Vagina (tissue), 2 donors: ENCODE measurements around the gene KRT33A. TPM values are rescaled to one million over a fixed set of nuclear protein-coding genes. Genes with fewer than 3 reads are reported as not detected.
A peak's percentile ranks its signal among the peaks of the same experiment; 100 is the strongest.

Experiments used
- DNase-seq, 2 donors: peaks; one replicate each; pipeline ENCODE4 v3.0.0-alpha.2; 2017; ENCODE audit errors: extremely low spot score in 2 of 2
- H3K27ac ChIP-seq: fragments of 200-600 bp; sonication (generic); one replicate; pipeline ENCODE4 v1.5.1; 2019
- H3K27me3 ChIP-seq: fragments of 200-600 bp; sonication (generic); one replicate; pipeline ENCODE4 v1.5.1; 2019
- H3K36me3 ChIP-seq, 2 donors: fragments of 200-600 bp; sonication (generic); one replicate each; pipeline ENCODE4 v1.5.1; 2017 to 2019
- H3K4me1 ChIP-seq: fragments of 200-600 bp; sonication (generic); one replicate; pipeline ENCODE4 v1.5.1; 2019
- H3K4me3 ChIP-seq, 2 donors: fragments of 200-600 bp; sonication (generic); 1 replicate in 1 of 2; 2 replicates in 1 of 2; pipeline ENCODE4 v1.5.1; 2016 to 2019
- H3K9me3 ChIP-seq: fragments of 200-600 bp; sonication (generic); one replicate; pipeline ENCODE4 v1.5.1; 2019
- POLR2A ChIP-seq, 2 donors: fragments of 450-650 bp; IDR thresholded peaks; one replicate each; pipeline ENCODE4 v1.6.1; 2017; ENCODE audit warnings: antibody characterized with exemption in 2 of 2, mild to moderate bottlenecking in 2 of 2, moderate library complexity in 2 of 2
- POLR2AphosphoS5 ChIP-seq, 2 donors: sonication (generic); formaldehyde crosslinking; IDR thresholded peaks; one replicate each; pipeline ENCODE4 v1.9.0; 2017; ENCODE audit warnings: antibody characterized with exemption in 2 of 2, mild to moderate bottlenecking in 2 of 2, low read depth in 1 of 2; ENCODE audit not compliant: insufficient read depth in 1 of 2
- intact Hi-C: fragments of 100-400 bp; cut with DNase I; formaldehyde crosslinking; loops from one replicate; pipeline ENCODE4 v1.15.1; 2023
- total RNA-seq: library from RNA; depleted of rRNA; stranded (reverse); fragments of >200 nt; gene quantifications from one replicate; pipeline ENCODE4 v1.2.3, GENCODE V29; 2016
- TF ChIP-seq, protein P1 (sequence below), 3 experiments: fragments of 450-650 bp in 2 of 3; fragments of 200-600 bp in 1 of 3; sonication (generic) in 1 of 3; IDR thresholded peaks; one replicate each; pipeline ENCODE4 v1.5.1; 2017 to 2019; ENCODE audit warnings: antibody characterized with exemption in 3 of 3, mild to moderate bottlenecking in 2 of 3, moderate library complexity in 2 of 3

KRT33A gene
- total RNA-seq, 1 donor from 2014 or later = 1.5 TPM

DNA sequence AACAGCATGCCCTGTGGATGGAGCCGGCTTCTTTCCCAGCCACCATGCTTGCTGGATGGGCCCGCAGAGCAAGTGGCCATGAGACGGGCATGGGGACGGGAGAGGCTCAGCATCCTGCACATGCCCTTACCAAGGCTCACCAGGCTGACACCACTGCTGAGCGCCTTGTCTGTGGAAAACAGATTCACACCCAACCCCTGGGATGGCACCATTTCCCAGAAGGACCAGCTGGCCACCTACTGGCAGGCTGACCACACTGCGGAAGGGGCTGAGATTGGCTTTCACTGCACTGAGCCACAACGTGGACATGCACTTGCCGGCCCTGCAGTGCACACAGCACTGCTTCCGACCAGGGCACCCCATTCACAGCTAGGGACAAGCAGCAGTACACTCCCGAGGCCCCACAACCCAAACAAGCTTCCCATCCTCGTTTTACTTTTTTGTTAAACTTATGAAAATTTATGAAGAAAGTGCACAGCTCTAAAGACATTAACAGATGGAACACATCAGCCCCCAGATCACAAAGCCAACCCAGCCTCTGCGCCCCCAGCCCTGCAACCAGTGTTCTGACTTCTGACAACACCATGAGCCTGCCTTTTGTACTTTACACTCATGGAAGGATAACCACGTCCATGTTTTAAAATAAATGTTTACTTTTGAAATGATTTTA lies 21.2 kb downstream of the KRT33A start:
- Histone ChIP-seq H3K27me3 (no peaks in the 10 kb centered on the region), H3K9me3 (no peaks in the 10 kb centered on the region), H3K36me3 (no peaks in the 10 kb centered on the region), H3K4me1 (peaks cover 2% of the 10 kb centered on the region), H3K4me3 (no peak overlapping the region), H3K27ac (no peak overlapping the region)
- intact Hi-C loops = no loop called here
- no peak for DNase-seq
- TF ChIP-seq POLR2A (IDR thresholded peaks at IDR 0.05) = no peak
- no peak for TF ChIP-seq POLR2AphosphoS5 (IDR thresholded peaks at IDR 0.05; ENCODE audit: insufficient read depth in 1 of 2, low read depth in 1 of 2)
- TF ChIP-seq, protein P1, sequence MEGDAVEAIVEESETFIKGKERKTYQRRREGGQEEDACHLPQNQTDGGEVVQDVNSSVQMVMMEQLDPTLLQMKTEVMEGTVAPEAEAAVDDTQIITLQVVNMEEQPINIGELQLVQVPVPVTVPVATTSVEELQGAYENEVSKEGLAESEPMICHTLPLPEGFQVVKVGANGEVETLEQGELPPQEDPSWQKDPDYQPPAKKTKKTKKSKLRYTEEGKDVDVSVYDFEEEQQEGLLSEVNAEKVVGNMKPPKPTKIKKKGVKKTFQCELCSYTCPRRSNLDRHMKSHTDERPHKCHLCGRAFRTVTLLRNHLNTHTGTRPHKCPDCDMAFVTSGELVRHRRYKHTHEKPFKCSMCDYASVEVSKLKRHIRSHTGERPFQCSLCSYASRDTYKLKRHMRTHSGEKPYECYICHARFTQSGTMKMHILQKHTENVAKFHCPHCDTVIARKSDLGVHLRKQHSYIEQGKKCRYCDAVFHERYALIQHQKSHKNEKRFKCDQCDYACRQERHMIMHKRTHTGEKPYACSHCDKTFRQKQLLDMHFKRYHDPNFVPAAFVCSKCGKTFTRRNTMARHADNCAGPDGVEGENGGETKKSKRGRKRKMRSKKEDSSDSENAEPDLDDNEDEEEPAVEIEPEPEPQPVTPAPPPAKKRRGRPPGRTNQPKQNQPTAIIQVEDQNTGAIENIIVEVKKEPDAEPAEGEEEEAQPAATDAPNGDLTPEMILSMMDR (IDR thresholded peaks at IDR 0.05) = peak in 2 of 3 experiments; percentile 3 to 46

DNA sequence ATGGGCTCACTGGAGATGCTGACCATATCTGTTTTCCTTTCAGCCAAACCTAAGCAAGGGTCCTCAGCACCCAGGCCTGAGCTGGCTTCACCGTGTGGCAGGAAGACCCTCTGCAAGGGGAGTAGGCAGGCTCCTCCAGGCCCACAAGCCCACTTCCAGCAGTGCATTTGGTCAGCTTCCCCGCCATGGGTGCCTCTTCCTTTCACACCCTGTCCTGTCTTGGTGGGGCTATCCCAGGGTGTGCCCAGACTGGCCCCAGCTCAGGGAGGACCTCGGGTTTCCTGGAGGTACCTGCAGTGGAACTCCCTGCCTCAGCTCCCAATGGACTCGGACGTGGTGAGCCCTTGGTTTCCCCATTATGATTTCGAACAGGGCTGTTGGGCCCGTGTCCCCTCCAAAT lies 22.4 kb downstream of the KRT33A start:
- no peaks in the 10 kb centered on the region for H3K36me3 ChIP-seq
- intact Hi-C loops = no loop called here
- TF ChIP-seq POLR2AphosphoS5 (IDR thresholded peaks at IDR 0.05; ENCODE audit: insufficient read depth in 1 of 2, low read depth in 1 of 2) = no peak
- TF ChIP-seq, protein P1 (IDR thresholded peaks at IDR 0.05) = no peak
- TF ChIP-seq POLR2A (IDR thresholded peaks at IDR 0.05) = no peak

DNA sequence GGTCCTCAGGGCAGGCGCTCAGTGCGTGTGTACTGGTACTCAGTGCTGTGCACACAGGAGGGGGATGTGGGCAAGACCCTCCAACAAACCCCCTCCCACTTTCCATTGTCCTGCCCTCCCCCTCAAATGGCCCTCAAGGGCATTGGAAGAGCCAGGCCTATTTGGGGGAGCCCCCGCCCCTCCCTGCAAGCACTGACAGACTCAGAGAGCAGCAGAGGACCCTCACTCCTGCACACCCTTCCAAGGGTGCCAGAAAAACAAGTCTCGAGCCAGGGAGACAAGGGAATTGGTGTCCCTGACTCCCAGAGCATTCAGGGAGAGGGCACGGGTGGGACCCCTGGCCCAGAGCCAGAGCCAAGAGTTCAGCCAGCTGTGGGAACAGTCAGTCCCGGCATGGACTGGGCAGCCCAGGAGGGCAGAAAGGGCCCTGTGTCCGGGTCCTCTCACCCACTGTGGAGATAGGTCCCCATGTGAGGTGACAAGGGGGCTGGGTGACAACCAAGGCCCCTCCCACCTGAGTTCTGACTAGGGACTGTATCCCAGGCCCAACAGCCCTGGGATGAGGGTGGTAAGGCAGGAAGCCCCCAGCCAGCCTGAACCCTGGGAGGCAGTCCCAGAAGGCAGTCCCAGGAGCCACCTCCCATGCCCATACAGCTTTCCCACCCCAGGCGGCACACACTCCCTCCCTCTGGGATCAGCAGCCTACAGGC lies 23.1 kb downstream of the KRT33A start:
- TF ChIP-seq, protein P1 (IDR thresholded peaks at IDR 0.05) = no peak
- TF ChIP-seq POLR2A (IDR thresholded peaks at IDR 0.05) (no peak), POLR2AphosphoS5 (IDR thresholded peaks at IDR 0.05; ENCODE audit: insufficient read depth in 1 of 2, low read depth in 1 of 2) (no peak)
- peak in 1 of 2 donors; percentile 80 for DNase-seq
- no peak overlapping the region for H3K4me3 ChIP-seq
- peaks cover 4% of the 10 kb centered on the region for H3K4me1 ChIP-seq
- no peak overlapping the region for H3K27ac ChIP-seq
- no peaks in the 10 kb centered on the region for H3K27me3 ChIP-seq
- H3K9me3 ChIP-seq = no peaks in the 10 kb centered on the region
- intact Hi-C loops = no loop called here
- no peaks in the 10 kb centered on the region for H3K36me3 ChIP-seq

More for the DNA sequence above, 22.4 kb downstream of the KRT33A start:
- Histone ChIP-seq H3K27me3 (no peaks in the 10 kb centered on the region), H3K27ac (no peak overlapping the region), H3K9me3 (no peaks in the 10 kb centered on the region), H3K4me1 (no peaks in the 10 kb centered on the region), H3K4me3 (no peak overlapping the region)
- peak in 1 of 2 donors; percentile 74 for DNase-seq

DNA sequence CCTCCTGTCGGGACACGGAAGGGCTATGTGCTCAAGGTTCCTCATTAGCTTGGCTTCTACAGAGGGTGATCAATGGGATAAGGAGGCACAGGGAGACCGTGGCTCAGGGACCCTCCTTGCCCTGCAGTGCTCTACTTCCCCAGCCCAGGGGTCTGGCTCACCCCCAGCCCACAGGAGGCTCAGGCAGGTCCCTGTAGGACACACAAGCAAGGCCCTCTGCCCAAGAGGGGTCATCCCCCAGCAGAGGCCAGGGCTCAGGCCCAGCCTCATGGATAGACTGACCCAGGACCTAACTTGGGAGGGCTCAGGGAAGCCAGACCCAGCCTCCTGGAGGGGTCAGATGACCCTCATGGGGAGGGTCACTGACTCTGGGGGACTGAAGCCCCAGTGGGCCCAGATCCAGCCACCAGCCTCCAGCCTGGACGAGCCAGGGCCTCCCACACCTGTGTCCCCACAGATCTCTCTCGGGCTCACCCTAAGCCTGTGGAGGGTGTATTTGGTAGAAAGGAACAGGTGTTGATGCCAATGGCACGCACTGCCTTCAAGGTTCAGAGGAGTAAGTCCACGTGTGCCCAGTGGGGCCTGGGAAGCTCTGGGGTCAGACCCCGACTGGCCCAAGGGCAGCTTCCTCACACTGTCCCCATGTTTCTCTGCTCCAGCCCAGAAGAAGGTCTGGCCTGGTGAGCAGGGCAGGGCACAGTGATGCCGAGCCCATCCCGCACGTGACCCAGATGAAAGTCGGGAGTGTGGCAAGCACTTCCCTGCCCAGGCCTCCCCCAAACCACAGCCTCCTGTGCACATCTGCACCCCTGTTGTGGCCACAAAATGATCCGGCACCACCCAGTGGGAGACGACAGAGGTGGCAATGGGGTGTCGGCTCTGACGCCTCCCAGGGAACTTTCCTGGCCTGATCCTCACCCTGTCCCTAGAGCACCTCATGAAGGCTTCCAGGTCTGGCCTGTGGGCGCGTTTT lies 24.2 kb downstream of the KRT33A start:
- Histone ChIP-seq H3K4me1 (peaks cover 10% of the 10 kb centered on the region), H3K27me3 (no peaks in the 10 kb centered on the region), H3K36me3 (no peaks in the 10 kb centered on the region), H3K27ac (no peak overlapping the region), H3K4me3 (no peak overlapping the region), H3K9me3 (no peaks in the 10 kb centered on the region)
- intact Hi-C loops = no loop called here
- TF ChIP-seq, protein P1 (IDR thresholded peaks at IDR 0.05) = no peak
- TF ChIP-seq POLR2AphosphoS5 (IDR thresholded peaks at IDR 0.05; ENCODE audit: insufficient read depth in 1 of 2, low read depth in 1 of 2) (no peak), POLR2A (IDR thresholded peaks at IDR 0.05) (no peak)
- peak; percentile 81 to 82 for DNase-seq
